Choroid plexus epithelial cell (primary cell): ENCODE data around the gene KRT83.

ENCODE experiments used
- DNase-seq: peaks from one replicate; pipeline ENCODE4 v3.0.0-alpha.2; 2010; ENCODE audit warnings: low read depth
- H3K4me3 ChIP-seq: 2 replicates; pipeline ENCODE4 v1.5.1; 2011; ENCODE audit warnings: low read depth, mild to moderate bottlenecking, control low read depth, low read length, moderate library complexity
- CTCF ChIP-seq: conservative IDR thresholded peaks from 2 replicates; pipeline ENCODE4 v1.5.1; 2011; ENCODE audit warnings: low read depth, mild to moderate bottlenecking, control low read depth, inconsistent platforms, low read length, moderate library complexity

The KRT83 gene

GRCh38 chr12:52334185-52334584 lies 13.0 kb upstream of the KRT83 start:
- no peak for DNase-seq
- TF ChIP-seq CTCF, result no peak
- H3K4me3 ChIP-seq, result no peak overlapping the region

DNA sequence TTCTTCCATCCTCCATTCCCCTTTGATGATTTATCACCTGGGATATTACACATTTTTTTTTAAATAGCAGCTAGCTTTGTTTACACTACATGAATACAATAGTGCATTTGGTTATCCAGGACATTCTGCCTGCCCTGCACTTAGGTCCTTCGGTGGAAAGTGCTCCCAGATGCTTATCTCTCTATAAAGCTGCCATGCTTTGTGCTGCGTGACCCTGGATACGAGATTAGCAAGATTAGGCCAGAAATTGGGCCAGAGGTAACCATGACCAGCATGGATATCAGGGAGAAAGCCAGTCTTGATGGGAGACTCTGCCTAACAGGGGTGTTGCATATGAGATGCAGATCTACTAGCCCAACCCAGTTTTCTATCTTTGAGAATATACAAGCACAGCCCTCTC lies 12.1 kb upstream of the KRT83 start:
- no peak for DNase-seq
- H3K4me3 ChIP-seq, result no peak overlapping the region
- no peak for TF ChIP-seq CTCF

DNA sequence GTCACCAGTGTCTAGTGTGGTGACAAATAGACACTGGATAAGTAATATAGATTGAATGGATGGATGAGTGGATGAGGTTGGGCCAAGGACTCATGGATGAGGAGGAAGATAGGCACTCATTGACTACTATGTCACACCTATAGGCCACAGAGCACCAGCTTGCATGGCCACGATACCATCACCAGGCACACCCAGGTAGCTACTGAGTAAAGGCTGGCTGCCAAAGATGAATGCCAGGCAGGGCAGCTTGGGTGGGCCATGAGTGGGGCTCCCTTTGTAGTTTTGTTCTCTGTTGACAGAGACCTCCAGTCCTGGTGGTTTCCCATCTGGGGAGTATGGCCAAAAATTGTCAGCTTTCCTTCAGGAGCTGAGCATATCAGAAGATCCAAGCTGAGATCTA lies 11.2 kb upstream of the KRT83 start:
- TF ChIP-seq CTCF, result no peak
- no peak for DNase-seq

DNA sequence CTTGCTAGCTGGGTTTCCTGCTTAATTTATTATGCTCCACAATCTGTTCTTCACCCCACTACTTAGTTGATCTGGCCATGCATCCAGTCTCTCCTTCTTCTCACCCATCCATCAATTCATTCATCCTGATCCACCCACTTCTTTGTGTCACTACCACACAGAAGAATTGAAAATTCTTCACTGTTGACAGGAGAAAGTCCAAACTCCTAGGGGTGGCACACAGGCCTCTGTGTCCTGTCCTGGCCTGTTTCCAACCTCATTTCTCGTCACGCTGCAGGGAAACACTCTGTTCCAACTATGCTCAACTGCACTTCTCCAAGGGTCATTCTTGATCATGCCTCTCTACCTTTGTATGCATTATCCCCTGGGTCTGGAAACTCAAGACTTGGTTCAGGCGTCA lies 10.6 kb upstream of the KRT83 start:
- TF ChIP-seq CTCF, result no peak
- H3K4me3 ChIP-seq, result no peak overlapping the region
- no peak for DNase-seq

More for the DNA sequence above, 11.2 kb upstream of the KRT83 start:
- H3K4me3 ChIP-seq, result no peak overlapping the region

GRCh38 chr12:52331039-52331438 lies 9.8 kb upstream of the KRT83 start:
- no peak overlapping the region for H3K4me3 ChIP-seq
- no peak for DNase-seq
- no peak for TF ChIP-seq CTCF

DNA sequence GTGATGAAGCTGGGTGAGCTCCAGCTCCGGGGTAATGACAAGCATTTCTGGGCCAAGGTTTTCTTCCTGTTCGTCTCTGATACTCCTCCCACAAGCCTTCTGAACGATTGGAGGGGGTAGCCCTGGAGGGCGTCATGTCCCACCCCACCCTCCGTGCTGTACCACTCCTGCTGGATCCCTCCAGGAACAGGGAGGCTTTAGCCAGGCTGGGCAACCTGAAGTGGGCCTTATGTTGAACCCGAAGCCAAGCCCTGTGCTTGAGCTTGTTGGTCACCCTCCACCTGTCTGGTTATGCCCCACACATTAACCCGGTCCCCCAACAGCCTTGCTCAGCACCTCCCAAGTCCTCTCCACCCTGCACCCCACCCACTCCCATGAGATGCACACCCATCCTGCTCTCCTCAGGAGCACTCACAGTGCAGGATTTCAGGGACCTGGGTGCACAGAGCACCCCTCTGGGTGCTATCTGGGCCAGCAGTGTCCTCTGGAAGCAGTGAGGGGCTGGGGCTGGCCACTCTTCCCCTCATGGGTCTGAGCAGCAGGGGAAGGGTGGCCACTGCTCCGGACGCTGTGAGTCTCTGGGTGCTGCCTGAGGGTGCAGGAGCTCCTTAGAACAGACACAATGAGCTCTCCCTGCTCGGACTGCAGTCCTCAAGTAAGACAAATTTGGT lies 6.8 kb upstream of the KRT83 start:
- H3K4me3 ChIP-seq, result no peak overlapping the region
- no peak for TF ChIP-seq CTCF
- DNase-seq, result no peak
